ENCODE results near the gene ZSCAN4. TPM values are rescaled to one million over a fixed set of nuclear protein-coding genes. Genes with fewer than 3 reads are reported as not detected.

Gene ZSCAN4
- polyA plus RNA-seq, 1 of the 3 experiments (the other 2 are of a cell fraction): not detected

- H3K27me3 ChIP-seq (ENCODE audit: insufficient read depth): no peaks in the 10 kb centered on the region
- peaks cover 5 to 6% of the 10 kb centered on the region in 2 experiments; a peak in 1 of 4 replicates for H3K4me1 ChIP-seq (ENCODE audit: control insufficient read depth in 1 of 2, insufficient read depth in 2 of 2, low read depth in 1 of 2, low read length in 1 of 2)
- no peak for DNase-seq
- H3K79me2 ChIP-seq (ENCODE audit: insufficient read depth): peaks cover 94% of the 10 kb centered on the region
- no peak overlapping the region for H3K27ac ChIP-seq (ENCODE audit: low read depth in 2 of 2, low read length in 1 of 2)
- H4K20me1 ChIP-seq (ENCODE audit: insufficient read depth): no peaks in the 10 kb centered on the region
- no peak overlapping the region for H2AFZ ChIP-seq (ENCODE audit: low read depth)
- no peak overlapping the region for H3K4me2 ChIP-seq
- peaks cover 45 to 59% of the 10 kb centered on the region in 2 experiments for H3K36me3 ChIP-seq (replicated peaks in 1 of 2; ENCODE audit: control insufficient read depth in 1 of 2, insufficient read depth in 2 of 2, low read length in 1 of 2)
- CTCF ChIA-PET: no interaction called here
- no peaks in the 10 kb centered on the region for H3F3A ChIP-seq (replicated peaks; ENCODE audit: insufficient read depth)
- 100% methylated on average over 1 of the region's 3 CpGs for WGBS (ENCODE audit: low lambda C conversion rate)
- H3K4me3 ChIP-seq (ENCODE audit: low read depth in 2 of 2, low read length in 1 of 2): peak overlapping the region in 1 of 2 experiments; percentile 17; a peak in 1 of 4 replicates
- peaks cover 15% of the 10 kb centered on the region for H3K9me3 ChIP-seq
- H3K9ac ChIP-seq: no peak overlapping the region
- no peaks in the 10 kb centered on the region for H3K9me2 ChIP-seq
- TF ChIP-seq RFX5 (IDR thresholded peaks at IDR 0.05; ENCODE audit: low read length) (no peak), TCF12 (IDR thresholded peaks at IDR 0.05) (no peak)
- POLR2A ChIA-PET: no interaction called here
Measured at GRCh38 chr19:57686727-57687126, 18.0 kb downstream of the ZSCAN4 start.

- H3K4me1 ChIP-seq (ENCODE audit: control insufficient read depth in 1 of 2, insufficient read depth in 2 of 2, low read depth in 1 of 2, low read length in 1 of 2): peaks cover 4 to 5% of the 10 kb centered on the region in 2 experiments; a peak in 1 of 4 replicates
- WGBS (ENCODE audit: low lambda C conversion rate): 97% methylated on average over 12 of the region's 12 CpGs
- peaks cover 95% of the 10 kb centered on the region for H3K79me2 ChIP-seq (ENCODE audit: insufficient read depth)
- H3K27ac ChIP-seq (ENCODE audit: low read depth in 2 of 2, low read length in 1 of 2): no peak overlapping the region
- H3K9ac ChIP-seq: no peak overlapping the region
- H3F3A ChIP-seq (replicated peaks; ENCODE audit: insufficient read depth): no peaks in the 10 kb centered on the region
- H3K9me3 ChIP-seq: peaks cover 20% of the 10 kb centered on the region
- no peak for DNase-seq
- H3K27me3 ChIP-seq (ENCODE audit: insufficient read depth): no peaks in the 10 kb centered on the region
- CTCF ChIA-PET: no interaction called here
- no peaks in the 10 kb centered on the region for H3K9me2 ChIP-seq
- TF ChIP-seq MXI1 (IDR thresholded peaks at IDR 0.05; ENCODE audit: low read depth, low read length) (no peak), JUND (IDR thresholded peaks at IDR 0.05) (no peak), GABPA (IDR thresholded peaks at IDR 0.05; ENCODE audit: low read depth) (no peak), POLR2AphosphoS5 (IDR thresholded peaks at IDR 0.05; ENCODE audit: low read depth, low read length) (no peak), PBX3 (IDR thresholded peaks at IDR 0.05) (no peak), GATA2 (CRISPR knock-in tag; IDR thresholded peaks at IDR 0.05) (no peak), TCF12 (IDR thresholded peaks at IDR 0.05) (no peak), ELF1 (IDR thresholded peaks at IDR 0.05) (no peak), TAF1 (IDR thresholded peaks at IDR 0.05; ENCODE audit: borderline replicate concordance, low read depth, low read length) (no peak), SMC3 (IDR thresholded peaks at IDR 0.05; ENCODE audit: low read depth, low read length) (no peak), RXRA (IDR thresholded peaks at IDR 0.05; ENCODE audit: borderline replicate concordance, low read depth) (no peak), USF1 (IDR thresholded peaks at IDR 0.05; ENCODE audit: borderline replicate concordance, low read depth) (no peak)
- POLR2A ChIA-PET: no interaction called here
- H3K4me3 ChIP-seq (ENCODE audit: low read depth in 2 of 2, low read length in 1 of 2): no peak overlapping the region; a peak in 1 of 4 replicates
- H3K4me2 ChIP-seq: no peak overlapping the region
- H4K20me1 ChIP-seq (ENCODE audit: insufficient read depth): no peaks in the 10 kb centered on the region
- peaks cover 45 to 59% of the 10 kb centered on the region in 2 experiments for H3K36me3 ChIP-seq (replicated peaks in 1 of 2; ENCODE audit: control insufficient read depth in 1 of 2, insufficient read depth in 2 of 2, low read length in 1 of 2)
- H2AFZ ChIP-seq (ENCODE audit: low read depth): no peak overlapping the region
Measured at GRCh38 chr19:57687363-57688010, 18.8 kb downstream of the ZSCAN4 start.

Measured in SK-N-SH (cell line).